Spleen (tissue), 11 donors: Measurements from ENCODE around the gene DNM1L. TPM values are rescaled to one million over a fixed set of nuclear protein-coding genes. Genes with fewer than 3 reads are reported as not detected.

Source experiments
- DNase-seq: peaks from one replicate; pipeline ENCODE4 v3.0.0-alpha.2; 2020
- H3K27ac ChIP-seq, 8 donors: fragments of 200-600 bp; sonication (generic) in 7 of 8; 1 replicate in 4 of 8; 2 replicates in 4 of 8; pipeline versions ENCODE4 v1.5.0 to v1.8.0; 2016 to 2021; ENCODE audit warnings: inconsistent platforms in 4 of 8, mild to moderate bottlenecking in 4 of 8, moderate library complexity in 1 of 8
- H3K27me3 ChIP-seq, 7 donors: fragments of 200-600 bp; sonication (generic) in 6 of 7; replicated peaks in 1 of 7; 1 replicate in 4 of 7; 2 replicates in 3 of 7; pipeline versions ENCODE4 v1.5.0 to v1.8.0; 2016 to 2021; ENCODE audit warnings: inconsistent platforms in 3 of 7, mild to moderate bottlenecking in 1 of 7
- H3K36me3 ChIP-seq, 6 donors: fragments of 200-600 bp; sonication (generic) in 5 of 6; 1 replicate in 4 of 6; 2 replicates in 2 of 6; pipeline versions ENCODE4 v1.5.0 to v1.8.0; 2016 to 2021; ENCODE audit warnings: inconsistent platforms in 2 of 6
- H3K4me1 ChIP-seq, 6 donors: fragments of 200-600 bp; sonication (generic) in 5 of 6; 1 replicate in 3 of 6; 2 replicates in 3 of 6; pipeline versions ENCODE4 v1.5.0 to v1.8.0; 2016 to 2021; ENCODE audit warnings: inconsistent platforms in 3 of 6
- H3K4me3 ChIP-seq, 8 donors: fragments of 200-600 bp; sonication (generic) in 7 of 8; 1 replicate in 4 of 8; 2 replicates in 4 of 8; pipeline versions ENCODE4 v1.5.0 to v1.8.0; 2016 to 2021; ENCODE audit warnings: inconsistent platforms in 4 of 8, mild to moderate bottlenecking in 4 of 8, moderate library complexity in 2 of 8
- H3K9me3 ChIP-seq, 8 donors: fragments of 200-600 bp; sonication (generic) in 7 of 8; 1 replicate in 4 of 8; 2 replicates in 4 of 8; pipeline versions ENCODE4 v1.5.0 to v1.8.0; 2016 to 2021; ENCODE audit warnings: inconsistent platforms in 4 of 8
- POLR2A ChIP-seq, 3 donors: fragments of 450-650 bp; IDR thresholded peaks; one replicate each; pipeline ENCODE4 v1.5.1; 2017; ENCODE audit warnings: antibody characterized with exemption in 3 of 3, mild to moderate bottlenecking in 1 of 3
- POLR2AphosphoS5 ChIP-seq, 3 donors: sonication (generic); formaldehyde crosslinking; IDR thresholded peaks; one replicate each; pipeline ENCODE4 v1.5.1; 2017; ENCODE audit warnings: antibody characterized with exemption in 3 of 3
- WGBS, 5 donors: extraction: QIAGEN DNeasy Blood & Tissue Kit in 3 of 5; methylation state at CpG; one replicate each; pipeline versions ENCODE4 v1.1.5 to v1.1.7; 2013 to 2018; 5-methylcytosine and 5-hydroxymethylcytosine counted together
- intact Hi-C: fragments of 100-400 bp; cut with DNase I; formaldehyde crosslinking; loops from one replicate; pipeline ENCODE4 v1.15.0; 2023; ENCODE audit warnings: low total_unique reads
- polyA plus RNA-seq, 3 donors: library from polyadenylated mRNA; stranded (reverse); fragments of 200-250 nt; gene quantifications; one replicate each; pipeline ENCODE4 v1.2.1, GENCODE V29; 2013
- total RNA-seq, 7 donors: library from RNA; depleted of rRNA in 3 of 7; stranded (reverse); fragments of >200 nt in 3 of 7; fragmentation: NEBNext Ultra II Directional in 4 of 7; extraction: Animal tissue kit (Norgen Biotek cat#: 25700) in 4 of 7; gene quantifications; one replicate each; pipeline versions ENCODE4 v1.1.0 to v1.2.1, GENCODE V29; 2016 to 2021
- TF ChIP-seq, protein P1 (sequence below), 11 experiments: fragments of 200-600 bp in 7 of 11; fragments of 450-650 bp in 4 of 11; sonication (generic) in 4 of 11; IDR thresholded peaks in 8 of 11; conservative IDR thresholded peaks in 3 of 11; 1 replicate in 7 of 11; 2 replicates in 4 of 11; pipeline versions ENCODE4 v1.4.0 to v1.8.0; 2016 to 2021; ENCODE audit warnings: antibody characterized with exemption in 11 of 11, inconsistent platforms in 4 of 11, mild to moderate bottlenecking in 1 of 11
- donor health status: healthy with polysubstance abuse.
- donor health status: DM: no; HTN: no; CAD: no; lungs with moderate emphysema.
- donor health status: DM: no; HTN: no; CAD: no.
- donor health status: Bipolar disorder and iron deficiency.
- donor health status: healthy.
- donor health status: DM: no; HTN: no; CAD: no.
- donor health status: DM: yes; HTN: yes; CAD: no.

Gene DNM1L
- total and polyA plus RNA-seq, 10 donors = 19.2 to 73.7 (median 47.8) TPM

GRCh38 chr12:32647275-32647674 lies 31.8 kb upstream of the DNM1L start:
- TF ChIP-seq POLR2A (IDR thresholded peaks at IDR 0.05) (no peak), POLR2AphosphoS5 (IDR thresholded peaks at IDR 0.05) (no peak)
- TF ChIP-seq, protein P1, sequence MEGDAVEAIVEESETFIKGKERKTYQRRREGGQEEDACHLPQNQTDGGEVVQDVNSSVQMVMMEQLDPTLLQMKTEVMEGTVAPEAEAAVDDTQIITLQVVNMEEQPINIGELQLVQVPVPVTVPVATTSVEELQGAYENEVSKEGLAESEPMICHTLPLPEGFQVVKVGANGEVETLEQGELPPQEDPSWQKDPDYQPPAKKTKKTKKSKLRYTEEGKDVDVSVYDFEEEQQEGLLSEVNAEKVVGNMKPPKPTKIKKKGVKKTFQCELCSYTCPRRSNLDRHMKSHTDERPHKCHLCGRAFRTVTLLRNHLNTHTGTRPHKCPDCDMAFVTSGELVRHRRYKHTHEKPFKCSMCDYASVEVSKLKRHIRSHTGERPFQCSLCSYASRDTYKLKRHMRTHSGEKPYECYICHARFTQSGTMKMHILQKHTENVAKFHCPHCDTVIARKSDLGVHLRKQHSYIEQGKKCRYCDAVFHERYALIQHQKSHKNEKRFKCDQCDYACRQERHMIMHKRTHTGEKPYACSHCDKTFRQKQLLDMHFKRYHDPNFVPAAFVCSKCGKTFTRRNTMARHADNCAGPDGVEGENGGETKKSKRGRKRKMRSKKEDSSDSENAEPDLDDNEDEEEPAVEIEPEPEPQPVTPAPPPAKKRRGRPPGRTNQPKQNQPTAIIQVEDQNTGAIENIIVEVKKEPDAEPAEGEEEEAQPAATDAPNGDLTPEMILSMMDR (IDR thresholded peaks at IDR 0.05 in 8 of 11, conservative IDR thresholded peaks at IDR 0.05 in 3 of 11) = no peak
- Histone ChIP-seq H3K36me3 (peaks cover 0 to 44% (median 3%) of the 10 kb centered on the region in 6 donors), H3K9me3 (no peaks in the 10 kb centered on the region), H3K4me1 (no peaks in the 10 kb centered on the region), H3K27ac (no peak overlapping the region), H3K27me3 (no peaks in the 10 kb centered on the region), H3K4me3 (no peak overlapping the region)
- intact Hi-C loops = no loop called here
- WGBS, 5 donors = 78 to 98% (median 94%) methylated on average over 3 of the region's 3 CpGs
- no peak for DNase-seq

DNA sequence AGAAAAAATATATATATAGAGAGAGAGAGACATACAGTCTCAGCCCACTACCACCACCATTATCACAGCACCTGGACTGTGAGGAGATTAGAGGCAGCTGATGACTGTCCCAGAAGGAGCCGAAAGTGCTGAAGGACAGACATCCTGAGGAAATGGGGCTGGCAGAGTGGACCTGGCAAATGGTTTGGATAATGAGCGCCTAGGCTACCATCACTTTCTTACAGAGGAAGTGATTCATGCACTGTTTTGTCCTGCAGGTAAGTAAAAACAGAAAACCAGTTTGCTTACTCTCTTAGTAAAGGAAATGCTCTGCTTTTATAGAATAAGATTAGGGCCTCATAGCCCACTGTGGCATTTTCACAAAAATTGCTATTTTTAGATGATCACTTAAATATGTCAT lies 28.6 kb upstream of the DNM1L start:
- WGBS, 5 donors = 36 to 67% (median 56%) methylated on average over 2 of the region's 2 CpGs
- DNase-seq = no peak
- Histone ChIP-seq H3K4me1 (no peaks in the 10 kb centered on the region), H3K27me3 (no peaks in the 10 kb centered on the region), H3K27ac (no peak overlapping the region), H3K9me3 (no peaks in the 10 kb centered on the region), H3K36me3 (peaks cover 0 to 12% (median 0%) of the 10 kb centered on the region in 6 donors), H3K4me3 (no peak overlapping the region)
- no peak for TF ChIP-seq POLR2A (IDR thresholded peaks at IDR 0.05)
- TF ChIP-seq POLR2AphosphoS5 (IDR thresholded peaks at IDR 0.05) = no peak
- TF ChIP-seq, protein P1 (IDR thresholded peaks at IDR 0.05 in 8 of 11, conservative IDR thresholded peaks at IDR 0.05 in 3 of 11) = no peak
- intact Hi-C loops = no loop called here

DNA sequence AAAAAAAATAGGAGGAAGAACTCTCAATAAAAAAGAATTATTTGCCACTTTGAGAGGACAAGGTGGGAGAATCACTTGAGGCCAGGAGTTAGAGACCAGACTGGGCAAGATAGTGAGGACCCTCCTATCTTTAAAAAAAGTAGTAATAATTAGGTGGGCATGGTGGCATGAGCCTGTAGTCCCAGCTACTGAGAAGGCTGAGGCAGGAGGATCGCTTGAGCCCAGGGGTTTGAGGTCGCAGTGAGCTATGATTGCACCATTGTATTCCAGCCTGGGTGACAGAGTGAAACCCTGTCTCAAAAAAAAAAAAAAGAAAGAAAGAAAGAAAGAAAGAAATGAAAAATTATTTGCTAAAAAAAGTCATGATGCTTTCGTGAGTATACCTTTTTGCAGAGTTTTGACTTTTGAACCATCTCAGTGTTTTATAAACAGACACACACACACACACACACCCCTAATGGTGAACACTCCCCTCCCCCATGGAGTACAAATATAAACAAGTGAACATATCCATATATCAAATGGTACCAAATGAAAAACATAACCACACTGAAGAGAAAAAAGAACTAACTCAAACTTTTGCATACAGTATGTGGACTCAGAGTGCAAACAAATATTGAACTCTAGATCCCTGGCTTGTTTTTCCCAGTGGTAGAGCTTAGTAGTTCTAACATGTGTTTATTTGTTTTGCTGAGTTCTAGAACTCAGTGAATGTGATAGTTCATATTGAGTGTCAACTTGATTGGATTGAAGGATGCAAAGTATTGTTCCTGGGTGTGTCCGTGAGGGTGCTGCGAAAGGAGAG lies 27.7 kb upstream of the DNM1L start:
- TF ChIP-seq POLR2A (IDR thresholded peaks at IDR 0.05) (no peak), POLR2AphosphoS5 (IDR thresholded peaks at IDR 0.05) (no peak)
- TF ChIP-seq, protein P1 (IDR thresholded peaks at IDR 0.05 in 8 of 11, conservative IDR thresholded peaks at IDR 0.05 in 3 of 11) = no peak
- Histone ChIP-seq H3K36me3 (peaks cover 0 to 3% (median 0%) of the 10 kb centered on the region in 6 donors), H3K27ac (no peak overlapping the region), H3K4me3 (no peak overlapping the region), H3K9me3 (no peaks in the 10 kb centered on the region), H3K4me1 (no peaks in the 10 kb centered on the region), H3K27me3 (no peaks in the 10 kb centered on the region)
- DNase-seq = no peak
- intact Hi-C loops = no loop called here
- WGBS, 5 donors = 88 to 97% (median 93%) methylated on average over 5 of the region's 5 CpGs

DNA sequence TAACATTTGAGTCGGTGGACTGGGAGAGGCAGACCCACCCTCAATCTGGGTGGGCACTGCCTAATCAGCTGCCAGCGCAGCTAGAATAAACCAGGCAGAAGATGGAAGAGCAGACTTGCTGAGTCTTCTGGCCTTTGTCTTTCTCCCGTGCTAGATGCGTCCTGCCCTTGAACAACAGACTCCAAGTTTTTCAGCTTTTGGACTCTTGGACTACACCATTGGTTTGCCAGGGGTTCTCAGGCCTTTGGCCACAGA lies 27.2 kb upstream of the DNM1L start:
- DNase-seq = no peak
- no peaks in the 10 kb centered on the region for H3K27me3 ChIP-seq
- TF ChIP-seq, protein P1 (IDR thresholded peaks at IDR 0.05 in 8 of 11, conservative IDR thresholded peaks at IDR 0.05 in 3 of 11) = no peak
- 91 to 96% (median 94%) methylated on average over 4 of the region's 4 CpGs for WGBS, 5 donors
- no peaks in the 10 kb centered on the region for H3K9me3 ChIP-seq
- no peak overlapping the region for H3K4me3 ChIP-seq
- H3K4me1 ChIP-seq = no peaks in the 10 kb centered on the region
- no peak overlapping the region for H3K27ac ChIP-seq
- intact Hi-C loops = no loop called here
- no peaks in the 10 kb centered on the region for H3K36me3 ChIP-seq
